Left forelimb (tissue), 1 donor: ENCODE measurements around the gene MRPS34.
A peak's percentile ranks its signal among the peaks of the same experiment; 100 is the strongest.

Source experiments
- DNase-seq: peaks from one replicate; pipeline ENCODE4 v3.0.0-alpha.2; 2018; ENCODE audit warnings: low spot score

The MRPS34 gene

GRCh38 chr16:1781254-1781653 lies 8.3 kb upstream of the MRPS34 start:
- DNase-seq = peak; percentile 53

- no peak for DNase-seq
Observed at GRCh38 chr16:1780677-1781072, 7.7 kb upstream of the MRPS34 start.

GRCh38 chr16:1779741-1780676 lies 7.1 kb upstream of the MRPS34 start:
- DNase-seq = no peak

- no peak for DNase-seq
Observed at GRCh38 chr16:1779234-1779701, 6.3 kb upstream of the MRPS34 start.

GRCh38 chr16:1778200-1779179 lies 5.6 kb upstream of the MRPS34 start:
- no peak for DNase-seq

GRCh38 chr16:1777375-1778199 lies 4.7 kb upstream of the MRPS34 start:
- DNase-seq = no peak

- DNase-seq = no peak
Observed at GRCh38 chr16:1776991-1777374, 4.0 kb upstream of the MRPS34 start.

- no peak for DNase-seq
Observed at GRCh38 chr16:1776672-1776955, 3.7 kb upstream of the MRPS34 start.

GRCh38 chr16:1775846-1776671 lies 3.1 kb upstream of the MRPS34 start:
- DNase-seq = no peak

GRCh38 chr16:1775006-1775845 lies 2.3 kb upstream of the MRPS34 start:
- DNase-seq = no peak

- DNase-seq = no peak
Observed at GRCh38 chr16:1774448-1774780, 1.5 kb upstream of the MRPS34 start.

- DNase-seq = no peak
Observed at GRCh38 chr16:1773703-1774447, 941 bp upstream of the MRPS34 start.

- DNase-seq = no peak
Observed at GRCh38 chr16:1772362-1772907, 499 bp downstream of the MRPS34 start, which contains the start of gene EME2. Gene EME2 (plus strand): TSS chr16:1772810. CDS start chr16:1773228, 418 bp downstream.

- DNase-seq = no peak
Observed at GRCh38 chr16:1771864-1772361, 1.0 kb downstream of the MRPS34 start.

GRCh38 chr16:1771188-1771863 lies 1.6 kb downstream of the MRPS34 start, which contains the start of gene NME3:
Gene NME3 (minus strand): TSS chr16:1771543. CDS start chr16:1771534, 9 bp downstream.
- DNase-seq = peak; percentile 90

- no peak for DNase-seq
Observed at GRCh38 chr16:1770328-1771187, 2.4 kb downstream of the MRPS34 start.
